ENCODE data around the gene MAMDC2. TPM values are rescaled to one million over a fixed set of nuclear protein-coding genes. Genes with fewer than 3 reads are reported as not detected.

MAMDC2 gene
- total and polyA plus RNA-seq, 2 of the 8 experiments (the other 6 are each of a cell fraction or from before 2014, with no cell fraction given), result 6.1 to 15.4 TPM

GRCh38 chr9:70080481-70081119, 37.0 kb downstream of the MAMDC2 start:
- DNase-seq (ENCODE audit: low read depth in 1 of 2, low spot score in 2 of 2), result no peak
- Histone ChIP-seq H3K79me2 (ENCODE audit: control insufficient read depth in 1 of 2, insufficient read depth in 2 of 2, low read length in 2 of 2) (no peaks in the 10 kb centered on the region), H3K18ac (ENCODE audit: extremely low read depth, low read length) (no peak overlapping the region), H4K8ac (ENCODE audit: extremely low read depth, insufficient read depth, low read length) (no peak overlapping the region), H2BK5ac (ENCODE audit: low read depth, low read length) (no peak overlapping the region), H2BK12ac (ENCODE audit: low read depth, low read length) (no peak overlapping the region), H3K27me3 (replicated peaks in 1 of 4; ENCODE audit: control insufficient read depth in 3 of 4, extremely low read depth in 1 of 4, insufficient read depth in 3 of 4, low read length in 3 of 4) (no peaks in the 10 kb centered on the region), H2BK20ac (ENCODE audit: low read length) (no peak overlapping the region), H3K4ac (replicated peaks; ENCODE audit: insufficient read length, low read depth, low read length) (no peak overlapping the region), H3K27ac (ENCODE audit: low read depth, low read length) (no peak overlapping the region), H3K14ac (ENCODE audit: insufficient read length) (no peak overlapping the region), H3K9ac (replicated peaks in 1 of 4; ENCODE audit: extremely low read depth in 1 of 4, low read depth in 3 of 4, low read length in 3 of 4) (no peak overlapping the region), H4K20me1 (replicated peaks in 1 of 2; ENCODE audit: control insufficient read depth in 1 of 2, insufficient read depth in 2 of 2, low read length in 2 of 2) (peaks cover 0 to 2% of the 10 kb centered on the region in 2 experiments), H4K91ac (replicated peaks; ENCODE audit: insufficient read length, low read length) (no peak overlapping the region), H3K4me2 (ENCODE audit: insufficient read depth in 1 of 2, low read depth in 2 of 2, low read length in 2 of 2) (no peak overlapping the region), H4K5ac (ENCODE audit: insufficient read length, low read depth, low read length) (no peak overlapping the region), H3K79me1 (ENCODE audit: low read depth, low read length) (no peaks in the 10 kb centered on the region), H3K56ac (replicated peaks; ENCODE audit: insufficient read length, low read depth, low read length) (no peak overlapping the region), H3K4me1 (replicated peaks in 1 of 4; ENCODE audit: control insufficient read depth in 3 of 4, insufficient read depth in 4 of 4, low read length in 3 of 4) (peaks cover 0 to 5% (median 0%) of the 10 kb centered on the region in 4 experiments; a peak in 1 of 7 replicates), H3K9me3 (ENCODE audit: insufficient read depth in 2 of 2, low read depth in 1 of 2, low read length in 1 of 2) (no peaks in the 10 kb centered on the region), H3K4me3 (ENCODE audit: extremely low read depth in 1 of 4, insufficient read depth in 2 of 4, low read depth in 3 of 4, low read length in 4 of 4) (no peak overlapping the region), H2AK5ac (ENCODE audit: low read depth, low read length) (no peak overlapping the region), H3K23me2 (ENCODE audit: low read depth, low read length) (no peaks in the 10 kb centered on the region), H2BK120ac (replicated peaks; ENCODE audit: low read depth, low read length) (no peak overlapping the region), H3K36me3 (ENCODE audit: control insufficient read depth in 2 of 4, insufficient read depth in 4 of 4, low read length in 3 of 4) (no peaks in the 10 kb centered on the region), H2AFZ (ENCODE audit: low read length) (no peak overlapping the region), H2BK15ac (ENCODE audit: low read length) (no peak overlapping the region), H3K23ac (ENCODE audit: insufficient read length) (no peak overlapping the region)
- no peak for FAIRE-seq
- no peak for TF ChIP-seq ZNF274 (IDR thresholded peaks at IDR 0.05; ENCODE audit: borderline replicate concordance, extremely low read depth, low read length)
- no peak for TF ChIP-seq EP300 (IDR thresholded peaks at IDR 0.05; ENCODE audit: borderline replicate concordance in 1 of 2, low read depth in 2 of 2, low read length in 2 of 2)
- no peak for TF ChIP-seq SP2 (IDR thresholded peaks at IDR 0.05; ENCODE audit: low read length)
- ChIA-PET POLR2A (ENCODE audit: partially characterized antibody) (interaction anchor here (1.0 to 1.1 kb wide), 2 partner anchors 10 to 28 kb away, joined by 3 read pairs; no protein-coding TSS in a partner anchor), CTCF (ENCODE audit: partially characterized antibody) (interaction anchor here (1.6 to 2.7 kb wide), 3 partner anchors 29 to 148 kb away, joined by 5 to 10 read pairs (median 5); no protein-coding TSS in a partner anchor)
- WGBS, 2 experiments (ENCODE audit: extremely low coverage in 1 of 2, insufficient coverage in 1 of 2, insufficient read length in 1 of 2, insufficient replicate concordance in 2 of 2, low coverage in 1 of 2, low lambda C conversion rate in 2 of 2, missing lambda C conversion rate in 1 of 2), result 90% methylated on average over 5 of the region's 5 CpGs; no CpG with 5 or more reads in 1 of the 2 experiments

All from H1 (cell line).